Psoas muscle (tissue), 8 donors: ENCODE data around the gene APOL2. TPM values are rescaled to one million over a fixed set of nuclear protein-coding genes. Genes with fewer than 3 reads are reported as not detected.
A peak's percentile ranks its signal among the peaks of the same experiment; 100 is the strongest.

Experiments
- ATAC-seq, 4 donors: fragments of 200-7000 bp; cut with Tn5 transposase; one replicate each; pipeline ENCODE4 v1.9.1; 2020; ENCODE audit warnings: moderate library complexity in 3 of 4, mild to moderate bottlenecking in 2 of 4
- DNase-seq, 2 donors: peaks; one replicate each; pipeline ENCODE4 v3.0.0-alpha.2; 2020
- H3K27ac ChIP-seq: fragments of 200-600 bp; one replicate; pipeline ENCODE4 v1.8.0; 2022
- H3K27me3 ChIP-seq, 3 donors: fragments of 200-600 bp in 1 of 3; one replicate each; pipeline versions ENCODE4 v1.6.1 to v1.8.0; 2013 to 2022; ENCODE audit warnings: low read length in 2 of 3, mild to moderate bottlenecking in 2 of 3, moderate library complexity in 1 of 3; ENCODE audit not compliant: insufficient read depth in 3 of 3
- H3K36me3 ChIP-seq, 2 donors: fragments of 200-600 bp in 1 of 2; one replicate each; pipeline versions ENCODE4 v1.6.1 to v1.8.0; 2013 to 2022; ENCODE audit warnings: low read depth in 1 of 2, mild to moderate bottlenecking in 1 of 2, moderate library complexity in 1 of 2; ENCODE audit not compliant: insufficient read depth in 1 of 2
- H3K4me1 ChIP-seq: fragments of 200-600 bp; one replicate; pipeline ENCODE4 v1.8.0; 2022
- H3K4me3 ChIP-seq: fragments of 200-600 bp; one replicate; pipeline ENCODE4 v1.8.0; 2022; ENCODE audit warnings: mild to moderate bottlenecking
- H3K9me3 ChIP-seq: fragments of 200-600 bp; one replicate; pipeline ENCODE4 v1.8.0; 2022
- WGBS, 3 donors: extraction: QIAGEN DNeasy Blood & Tissue Kit; methylation state at CpG; one replicate each; pipeline versions ENCODE4 v1.1.6 to v1.1.7; 2013; 5-methylcytosine and 5-hydroxymethylcytosine counted together
- intact Hi-C, 2 donors: fragments of 100-400 bp; cut with DNase I; formaldehyde crosslinking; loops; one replicate each; pipeline versions ENCODE4 v1.11.0 to v1.14.2; 2022
- polyA plus RNA-seq, 3 donors: library from polyadenylated mRNA; stranded (reverse); fragments of 200-250 nt; gene quantifications; one replicate each; pipeline ENCODE4 v1.2.3, GENCODE V29; 2013
- total RNA-seq, 4 donors: library from RNA; stranded (reverse); fragmentation: NEBNext Ultra II Directional in 2 of 4; extraction: Animal tissue kit (Norgen Biotek cat#: 25700) in 2 of 4; gene quantifications; one replicate each; pipeline versions ENCODE4 v1.2.1 to v1.2.4, GENCODE V29; 2021 to 2023
- TF ChIP-seq, protein P1 (sequence below): fragments of 200-600 bp; IDR thresholded peaks from one replicate; pipeline ENCODE4 v1.8.0; 2022; ENCODE audit warnings: antibody characterized with exemption
- donor health status: healthy with polysubstance abuse.
- donor health status: DM: no; HTN: no; CAD: no; lungs with moderate emphysema.
- donor health status: Bipolar disorder and iron deficiency.
- donor health status: healthy.
- donor health status: DM: yes; HTN: yes; CAD: no.
- donor health status: DM: no; HTN: no; CAD: no.
- donor health status: DM: no; HTN: no; CAD: no.
- donor health status: DM: yes; HTN: yes; CAD: no.

Gene APOL2
- total and polyA plus RNA-seq, 7 donors, result 17.5 to 54.7 (median 43.2) TPM

DNA sequence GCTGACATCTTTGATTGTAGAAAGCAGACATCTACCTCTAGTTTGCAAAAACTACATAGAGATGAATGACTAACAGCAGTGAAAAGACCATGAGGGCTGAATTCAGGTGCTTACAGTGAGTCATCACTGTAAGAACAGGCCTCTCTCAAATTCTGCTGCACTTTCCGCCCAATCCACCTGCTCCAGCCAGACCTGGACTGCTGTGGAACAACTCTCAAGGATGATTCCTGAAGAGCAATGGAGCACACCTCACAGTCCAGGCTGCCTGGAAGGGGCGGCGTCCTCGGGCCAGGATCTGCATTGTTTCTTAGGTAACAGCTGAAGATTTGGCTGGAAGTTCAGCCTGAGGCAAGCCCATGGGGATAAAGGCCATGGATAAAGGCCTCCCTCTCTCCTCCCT, 15.1 kb downstream of the APOL2 start:
- DNase-seq, result no peak
- 60 to 83% (median 73%) methylated on average over 4 of the region's 4 CpGs for WGBS, 3 donors
- TF ChIP-seq, protein P1, sequence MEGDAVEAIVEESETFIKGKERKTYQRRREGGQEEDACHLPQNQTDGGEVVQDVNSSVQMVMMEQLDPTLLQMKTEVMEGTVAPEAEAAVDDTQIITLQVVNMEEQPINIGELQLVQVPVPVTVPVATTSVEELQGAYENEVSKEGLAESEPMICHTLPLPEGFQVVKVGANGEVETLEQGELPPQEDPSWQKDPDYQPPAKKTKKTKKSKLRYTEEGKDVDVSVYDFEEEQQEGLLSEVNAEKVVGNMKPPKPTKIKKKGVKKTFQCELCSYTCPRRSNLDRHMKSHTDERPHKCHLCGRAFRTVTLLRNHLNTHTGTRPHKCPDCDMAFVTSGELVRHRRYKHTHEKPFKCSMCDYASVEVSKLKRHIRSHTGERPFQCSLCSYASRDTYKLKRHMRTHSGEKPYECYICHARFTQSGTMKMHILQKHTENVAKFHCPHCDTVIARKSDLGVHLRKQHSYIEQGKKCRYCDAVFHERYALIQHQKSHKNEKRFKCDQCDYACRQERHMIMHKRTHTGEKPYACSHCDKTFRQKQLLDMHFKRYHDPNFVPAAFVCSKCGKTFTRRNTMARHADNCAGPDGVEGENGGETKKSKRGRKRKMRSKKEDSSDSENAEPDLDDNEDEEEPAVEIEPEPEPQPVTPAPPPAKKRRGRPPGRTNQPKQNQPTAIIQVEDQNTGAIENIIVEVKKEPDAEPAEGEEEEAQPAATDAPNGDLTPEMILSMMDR, result no peak
- no peaks in the 10 kb centered on the region for H3K9me3 ChIP-seq
- no peaks in the 10 kb centered on the region for H3K27me3 ChIP-seq
- ATAC-seq, result no peak
- intact Hi-C loops, result loop anchor here in 1 of 2 donors (10.0 kb wide), 1 partner anchor 79 kb away; no protein-coding TSS in a partner anchor
- peak overlapping the region; percentile 83 for H3K27ac ChIP-seq
- H3K36me3 ChIP-seq, result peaks cover 0 to 26% of the 10 kb centered on the region in 2 donors
- H3K4me1 ChIP-seq, result peaks cover 43% of the 10 kb centered on the region
- no peak overlapping the region for H3K4me3 ChIP-seq

DNA sequence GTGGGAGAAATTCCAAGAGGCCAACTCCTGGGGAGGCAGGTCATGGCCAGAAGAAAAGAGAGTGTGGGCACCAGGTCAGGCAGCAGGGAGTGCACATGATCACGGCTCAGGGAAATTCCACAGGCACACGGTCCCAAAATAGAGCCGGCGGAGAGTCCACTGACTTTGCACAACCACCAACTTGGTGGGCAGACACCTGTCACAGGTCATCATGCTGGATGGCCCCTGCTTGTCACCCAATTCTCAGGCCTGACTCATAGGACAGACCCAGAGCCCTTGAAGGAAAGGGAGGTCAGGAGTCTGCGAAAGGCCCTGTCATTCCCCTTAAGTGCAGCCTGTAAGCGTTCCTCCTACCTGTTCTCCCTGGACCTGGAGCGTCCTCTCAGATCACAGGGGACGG, 15.8 kb downstream of the APOL2 start:
- DNase-seq, result peak; percentile 54 to 73
- TF ChIP-seq, protein P1, result no peak
- Histone ChIP-seq H3K9me3 (no peaks in the 10 kb centered on the region), H3K27ac (peak overlapping the region; percentile 83), H3K4me3 (no peak overlapping the region), H3K4me1 (peaks cover 42% of the 10 kb centered on the region), H3K27me3 (no peaks in the 10 kb centered on the region), H3K36me3 (peaks cover 0 to 20% of the 10 kb centered on the region in 2 donors)
- WGBS, 3 donors, result 45 to 58% (median 46%) methylated on average over 8 of the region's 8 CpGs
- peak; percentile 89 to 94 (median 92) for ATAC-seq
- intact Hi-C loops, result loop anchor here (2.0 to 10.0 kb wide), 2 partner anchors 75 to 79 kb away; no protein-coding TSS in a partner anchor

DNA sequence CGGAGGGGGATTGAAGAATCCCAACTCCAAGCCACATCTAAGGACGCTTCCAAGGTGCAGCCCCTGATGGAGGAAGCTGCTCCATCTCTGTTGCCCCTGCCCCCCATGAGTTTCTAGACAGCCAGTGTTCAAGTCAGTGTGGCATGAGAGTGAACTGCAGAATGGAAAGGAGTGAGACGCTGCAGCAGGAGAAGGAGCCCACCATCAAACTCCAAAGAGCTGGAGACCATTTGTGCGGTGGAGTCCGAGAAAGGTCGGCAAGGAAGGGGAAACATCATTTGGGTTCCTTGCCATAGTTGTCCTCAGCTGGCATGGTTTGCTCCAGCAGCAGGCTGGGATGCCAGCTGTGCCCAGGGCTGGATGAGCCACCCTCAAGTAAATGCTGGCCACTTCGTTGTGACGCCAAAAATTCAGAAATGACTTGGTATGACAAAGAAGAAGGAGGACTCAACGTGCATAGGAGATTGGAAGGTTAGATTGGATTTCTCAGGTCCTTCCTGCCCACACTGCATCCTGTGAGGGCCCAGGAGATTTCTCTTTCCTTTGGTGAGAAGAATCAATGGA, 16.4 kb downstream of the APOL2 start:
- no peaks in the 10 kb centered on the region for H3K9me3 ChIP-seq
- intact Hi-C loops, result loop anchor here (2.0 to 10.0 kb wide), 2 partner anchors 74 to 78 kb away; no protein-coding TSS in a partner anchor
- WGBS, 3 donors, result 56 to 65% (median 64%) methylated on average over 9 of the region's 9 CpGs
- peaks cover 36% of the 10 kb centered on the region for H3K4me1 ChIP-seq
- H3K36me3 ChIP-seq, result peaks cover 0 to 14% of the 10 kb centered on the region in 2 donors
- H3K4me3 ChIP-seq, result no peak overlapping the region
- H3K27me3 ChIP-seq, result no peaks in the 10 kb centered on the region
- TF ChIP-seq, protein P1, result no peak
- ATAC-seq (peak in 1 of 4 donors; percentile 0), DNase-seq (no peak)
- H3K27ac ChIP-seq, result peak overlapping the region; percentile 83

DNA sequence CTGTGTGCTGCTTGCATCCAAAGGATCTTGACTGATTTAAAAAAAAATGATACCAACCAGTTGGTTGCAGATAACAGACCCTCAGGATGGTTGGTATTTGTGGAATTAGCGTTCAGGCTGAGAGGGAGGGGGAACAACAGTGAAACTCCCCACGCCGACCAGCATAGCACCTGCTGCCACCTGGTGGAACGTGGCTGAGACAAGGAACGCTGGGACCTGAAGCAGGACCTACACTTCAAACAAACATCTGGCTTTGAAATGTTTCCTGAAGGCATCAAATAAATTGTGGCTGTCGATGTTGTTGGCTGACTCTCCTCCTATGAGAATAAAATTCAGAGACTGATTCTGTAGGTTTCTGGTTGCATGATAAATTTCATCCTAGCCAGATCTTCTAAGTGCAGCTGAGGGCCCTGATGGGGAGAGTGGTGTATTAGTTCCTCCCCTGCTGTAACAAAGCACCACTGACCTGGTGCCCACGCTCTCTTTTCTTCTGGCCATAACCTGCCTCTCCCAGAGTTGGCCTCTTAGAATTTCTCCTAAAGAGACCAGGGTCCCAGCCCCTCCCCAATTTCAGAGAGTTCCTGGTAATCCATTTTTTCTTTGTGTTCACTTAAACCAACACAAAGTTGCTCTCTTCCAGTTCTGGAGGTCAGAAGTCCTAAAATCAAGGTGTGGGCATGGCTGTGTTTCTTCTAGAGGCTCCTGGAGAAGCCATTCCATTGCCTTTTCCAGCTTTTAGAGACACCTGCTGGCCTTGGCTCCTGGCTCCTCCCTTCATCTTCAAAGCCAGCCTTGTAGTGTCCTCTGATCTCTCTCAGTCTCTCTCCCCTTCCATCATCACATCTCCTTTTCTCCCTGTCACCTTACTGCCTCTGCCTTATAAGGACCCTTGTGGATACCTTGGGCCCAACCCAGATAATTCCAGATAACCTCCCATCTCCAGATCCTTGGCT, 17.3 kb downstream of the APOL2 start:
- WGBS, 3 donors, result 21 to 26% (median 21%) methylated on average over 7 of the region's 7 CpGs
- intact Hi-C loops, result loop anchor here (1.0 to 10.0 kb wide), 3 partner anchors 27 to 77 kb away; no protein-coding TSS in a partner anchor
- no peak overlapping the region for H3K27ac ChIP-seq

More for the DNA sequence above, 17.3 kb downstream of the APOL2 start:
- Histone ChIP-seq H3K4me3 (no peak overlapping the region), H3K36me3 (peaks cover 0 to 5% of the 10 kb centered on the region in 2 donors), H3K9me3 (no peaks in the 10 kb centered on the region), H3K4me1 (peaks cover 28% of the 10 kb centered on the region), H3K27me3 (no peaks in the 10 kb centered on the region)
- ATAC-seq (peak in 3 of 4 donors; percentile 46 to 67 (median 47)), DNase-seq (peak; percentile 39 to 72)
- TF ChIP-seq, protein P1, result peak; percentile 65
